Effector memory CD8-positive, alpha-beta T cell (primary cell): ENCODE results near the gene MBTD1.
A peak's percentile ranks its signal among the peaks of the same experiment; 100 is the strongest.
"Not testable (repeated sequence)": the region's sequence is repeated elsewhere in the genome, so short reads cannot be mapped to it uniquely, and the experiment has no call there.

ENCODE experiments used
- ATAC-seq: fragments of 150-1000 bp; cut with Tn5 transposase; replicated peaks from 2 replicates; pipeline ENCODE4 v1.10.0; 2021; ENCODE audit warnings: mild to moderate bottlenecking, moderate library complexity
- DNase-seq, 3 experiments: peaks; one replicate each; pipeline ENCODE4 v3.0.0; 2021
- H3K27ac Mint-ChIP-seq, 2 donors: one replicate each; pipeline ENCODE4 v1.8.0; 2022; ENCODE audit warnings: mild to moderate bottlenecking in 2 of 2, mixed read lengths in 2 of 2, moderate library complexity in 2 of 2
- H3K27me3 Mint-ChIP-seq, 2 donors: one replicate each; pipeline ENCODE4 v1.8.0; 2022; ENCODE audit warnings: mixed read lengths in 2 of 2
- H3K36me3 Mint-ChIP-seq: one replicate; pipeline ENCODE4 v1.8.0; 2022; ENCODE audit warnings: mild to moderate bottlenecking, moderate library complexity, mixed read lengths; ENCODE audit not compliant: insufficient read depth
- H3K4me1 Mint-ChIP-seq, 2 donors: one replicate each; pipeline ENCODE4 v1.8.0; 2022; ENCODE audit warnings: low read depth in 2 of 2, mixed read lengths in 2 of 2
- H3K4me3 Mint-ChIP-seq, 2 donors: one replicate each; pipeline ENCODE4 v1.8.0; 2022; ENCODE audit warnings: mild to moderate bottlenecking in 2 of 2, mixed read lengths in 2 of 2, moderate library complexity in 2 of 2
- H3K9me3 Mint-ChIP-seq, 2 donors: one replicate each; pipeline ENCODE4 v1.8.0; 2022; ENCODE audit warnings: mixed read lengths in 2 of 2
- total RNA-seq, 9 experiments: gene quantifications; one replicate each; lab custom pipeline; 2026; lab: John Stamatoyannopoulos, UW

The MBTD1 gene
- 22.2 to 78.7 (median 37.2) reads per million in 9 experiments for total RNA-seq

DNA sequence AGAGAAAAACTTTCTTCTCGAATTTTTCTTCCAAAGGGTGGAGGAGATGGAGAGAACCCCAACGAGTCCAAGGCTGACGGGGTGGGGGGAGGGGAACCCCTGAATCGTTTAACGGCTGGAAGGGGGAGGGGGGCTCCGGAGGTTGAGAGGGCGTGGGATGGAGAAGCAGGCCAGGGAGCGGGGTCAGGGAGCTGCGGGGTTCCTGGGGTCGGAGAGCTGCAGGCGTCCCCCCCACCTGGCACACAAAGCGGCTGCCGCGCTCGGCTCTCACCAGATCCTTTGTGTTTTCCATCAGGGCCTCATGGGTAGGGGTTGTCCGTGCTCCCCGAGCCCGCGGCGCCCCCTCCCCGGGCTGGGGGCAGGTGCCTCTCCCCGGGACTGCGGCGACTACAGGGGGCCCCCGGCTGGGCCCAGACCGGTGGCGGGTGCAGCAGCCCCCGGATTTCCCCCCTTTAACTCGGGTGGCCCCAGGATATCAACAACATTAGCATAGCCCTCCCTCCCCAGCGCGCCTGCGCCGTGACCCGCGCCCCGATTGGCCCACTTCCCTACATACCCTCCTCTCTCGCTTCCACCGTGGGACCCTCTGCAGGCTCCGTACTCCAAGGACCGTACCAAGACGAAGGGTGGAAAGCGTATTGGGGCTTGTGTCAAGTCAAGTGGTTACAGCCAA lies at the start of gene MBTD1:
TSS of gene MBTD1 (minus strand) at position 486 of the 673 bp plus-strand sequence. CDS start 34,888 bp downstream, outside the sequence.
- Mint-ChIP-seq H3K27me3 (no peaks in the 10 kb centered on the region), H3K4me3 (peak within 1 kb of the TSS; percentile 82 to 88), H3K9me3 (no peaks in the 10 kb centered on the region), H3K36me3 (peaks cover 54% of the 10 kb centered on the region), H3K4me1 (peaks cover 30 to 59% of the 10 kb centered on the region in 2 donors), H3K27ac (peak within 1 kb of the TSS; percentile 96 to 98)
- DNase-seq (peak in 2 of 3 experiments; percentile 93 to 95), ATAC-seq (peak; percentile 82)

GRCh38 chr17:51305182-51305581 lies 45.3 kb upstream of the MBTD1 start:
- Mint-ChIP-seq H3K9me3 (peaks cover 10 to 17% of the 10 kb centered on the region in 2 donors), H3K27me3 (peaks cover 19 to 24% of the 10 kb centered on the region in 2 donors), H3K36me3 (no peaks in the 10 kb centered on the region), H3K27ac (peak overlapping the region in 1 of 2 donors; percentile 77), H3K4me3 (peak overlapping the region in 1 of 2 donors; percentile 29), H3K4me1 (no peaks in the 10 kb centered on the region)
- ATAC-seq (peak; percentile 67), DNase-seq (peak in 1 of 3 experiments; percentile 1)

DNA sequence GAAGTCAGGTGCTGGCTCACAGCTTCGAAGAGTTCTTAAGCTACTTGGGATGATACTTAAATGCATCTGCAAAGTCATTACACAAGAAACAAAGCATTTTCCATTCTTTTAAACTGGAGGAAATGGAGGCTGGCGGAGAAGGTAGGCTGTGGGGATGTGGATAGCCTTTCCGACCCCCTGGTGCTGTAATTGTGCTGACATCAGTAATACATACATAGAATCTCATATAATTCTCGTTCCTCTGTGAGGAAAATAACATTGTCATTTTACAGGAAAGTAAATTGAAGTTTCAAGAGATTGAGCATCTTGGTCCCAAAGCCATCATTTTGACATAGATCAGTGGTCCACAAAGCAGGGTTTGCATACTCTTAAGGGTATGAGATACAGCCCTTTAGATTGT lies 40.0 kb upstream of the MBTD1 start:
- Mint-ChIP-seq H3K4me3 (no peak overlapping the region), H3K27ac (no peak overlapping the region), H3K4me1 (peaks cover 4 to 11% of the 10 kb centered on the region in 2 donors), H3K9me3 (no peaks in the 10 kb centered on the region), H3K36me3 (peaks cover 8% of the 10 kb centered on the region), H3K27me3 (no peaks in the 10 kb centered on the region)
- ATAC-seq: no peak
- DNase-seq: no peak

DNA sequence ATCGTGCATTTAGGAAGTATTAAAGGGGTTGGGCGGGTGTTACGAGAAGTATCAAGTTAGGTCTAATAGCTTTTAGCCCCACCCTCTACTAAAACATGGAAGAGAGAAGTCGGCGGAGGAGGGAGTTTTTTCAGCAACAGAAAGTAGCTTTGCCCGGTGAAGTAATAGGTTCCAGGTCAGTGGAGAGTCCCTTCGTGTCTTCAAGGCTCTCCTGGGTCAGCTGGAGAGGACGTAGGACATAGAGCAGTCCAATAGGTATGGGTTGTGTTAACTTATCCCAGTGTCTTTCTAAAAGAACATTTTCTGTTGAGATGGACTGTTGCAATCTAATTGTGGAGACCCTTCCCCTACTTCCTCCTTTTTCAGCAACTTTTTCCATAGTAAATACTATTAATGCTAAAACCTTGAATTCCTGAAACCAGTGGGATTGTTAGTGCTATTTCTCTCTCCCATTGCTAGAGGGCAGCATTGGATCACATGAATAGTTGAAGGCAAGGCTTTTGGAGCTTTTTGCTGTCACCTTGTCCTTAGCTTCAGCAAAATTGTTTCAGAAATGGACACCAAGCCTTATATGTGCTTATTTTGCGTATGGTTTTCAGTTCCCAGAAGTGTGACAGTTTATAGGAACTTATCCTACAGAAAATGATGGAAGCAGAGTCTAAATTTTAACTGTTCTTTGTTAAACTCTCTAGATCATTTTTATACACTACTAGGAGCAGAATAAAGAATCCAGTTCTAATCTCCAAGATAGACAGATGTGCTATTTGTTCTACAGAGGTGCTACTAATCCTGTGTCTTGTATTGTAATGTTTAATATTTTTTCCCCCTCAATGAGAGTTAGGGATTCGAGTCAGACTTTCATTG lies 38.9 kb upstream of the MBTD1 start:
- Mint-ChIP-seq H3K4me1 (peaks cover 4 to 11% of the 10 kb centered on the region in 2 donors), H3K4me3 (no peak overlapping the region), H3K36me3 (peaks cover 8% of the 10 kb centered on the region), H3K9me3 (no peaks in the 10 kb centered on the region), H3K27ac (no peak overlapping the region), H3K27me3 (no peaks in the 10 kb centered on the region)
- ATAC-seq: no peak
- no peak for DNase-seq

GRCh38 chr17:51294338-51294737 lies 34.5 kb upstream of the MBTD1 start:
- not testable (repeated sequence) for H3K4me3 Mint-ChIP-seq, DNase-seq, H3K27ac Mint-ChIP-seq, H3K27me3 Mint-ChIP-seq, ATAC-seq, H3K9me3 Mint-ChIP-seq
- Mint-ChIP-seq H3K4me1 (peaks cover 7 to 16% of the 10 kb centered on the region in 2 donors), H3K36me3 (peaks cover 40% of the 10 kb centered on the region)

- Mint-ChIP-seq H3K4me3 (no peak overlapping the region), H3K36me3 (peaks cover 71% of the 10 kb centered on the region), H3K27me3 (no peaks in the 10 kb centered on the region), H3K27ac (peak overlapping the region in 1 of 2 donors; percentile 49), H3K4me1 (peaks cover 8 to 13% of the 10 kb centered on the region in 2 donors), H3K9me3 (no peaks in the 10 kb centered on the region)
- DNase-seq (no peak), ATAC-seq (no peak)
Measured at GRCh38 chr17:51289696-51290111, 29.9 kb upstream of the MBTD1 start.

- Mint-ChIP-seq H3K27ac (peak overlapping the region in 1 of 2 donors; percentile 3), H3K36me3 (peaks cover 78% of the 10 kb centered on the region), H3K4me1 (peaks cover 8 to 13% of the 10 kb centered on the region in 2 donors), H3K27me3 (no peaks in the 10 kb centered on the region), H3K4me3 (no peak overlapping the region), H3K9me3 (no peaks in the 10 kb centered on the region)
- DNase-seq: no peak
- no peak for ATAC-seq
Measured at GRCh38 chr17:51287412-51287811, 27.6 kb upstream of the MBTD1 start.

- ATAC-seq: no peak
- H3K27me3 Mint-ChIP-seq: no peaks in the 10 kb centered on the region
- peaks cover 88% of the 10 kb centered on the region for H3K36me3 Mint-ChIP-seq
- no peak overlapping the region for H3K27ac Mint-ChIP-seq
- H3K4me1 Mint-ChIP-seq: peaks cover 4 to 8% of the 10 kb centered on the region in 2 donors
- no peak overlapping the region for H3K4me3 Mint-ChIP-seq
- no peaks in the 10 kb centered on the region for H3K9me3 Mint-ChIP-seq
- no peak for DNase-seq
Measured at GRCh38 chr17:51279183-51279582, 19.3 kb upstream of the MBTD1 start.

- DNase-seq: no peak
- no peaks in the 10 kb centered on the region for H3K27me3 Mint-ChIP-seq
Measured at GRCh38 chr17:51275381-51275780, 15.5 kb upstream of the MBTD1 start.

GRCh38 chr17:51272812-51273211 lies 13.0 kb upstream of the MBTD1 start:
- Mint-ChIP-seq H3K4me3 (no peak overlapping the region), H3K27ac (no peak overlapping the region), H3K36me3 (peaks cover 99% of the 10 kb centered on the region), H3K4me1 (peaks cover 9 to 32% of the 10 kb centered on the region in 2 donors), H3K9me3 (no peaks in the 10 kb centered on the region), H3K27me3 (no peaks in the 10 kb centered on the region)
- ATAC-seq (no peak), DNase-seq (no peak)

More at GRCh38 chr17:51275381-51275780, 15.5 kb upstream of the MBTD1 start:
- no peaks in the 10 kb centered on the region for H3K9me3 Mint-ChIP-seq
- H3K4me1 Mint-ChIP-seq: peaks cover 10 to 24% of the 10 kb centered on the region in 2 donors
- H3K27ac Mint-ChIP-seq: no peak overlapping the region
- H3K36me3 Mint-ChIP-seq: peaks cover 95% of the 10 kb centered on the region
- no peak for ATAC-seq
- H3K4me3 Mint-ChIP-seq: no peak overlapping the region

- H3K27ac Mint-ChIP-seq: no peak overlapping the region
- peaks cover 99% of the 10 kb centered on the region for H3K36me3 Mint-ChIP-seq
- peaks cover 7 to 37% of the 10 kb centered on the region in 2 donors for H3K4me1 Mint-ChIP-seq
Measured at GRCh38 chr17:51270636-51271035, 10.8 kb upstream of the MBTD1 start.

GRCh38 chr17:51269991-51270390 lies 10.1 kb upstream of the MBTD1 start:
- H3K4me1 Mint-ChIP-seq: peaks cover 7 to 37% of the 10 kb centered on the region in 2 donors

More at GRCh38 chr17:51270636-51271035, 10.8 kb upstream of the MBTD1 start:
- no peak for ATAC-seq
- DNase-seq: no peak
- H3K4me3 Mint-ChIP-seq: no peak overlapping the region
- no peaks in the 10 kb centered on the region for H3K27me3 Mint-ChIP-seq
- H3K9me3 Mint-ChIP-seq: no peaks in the 10 kb centered on the region

DNA sequence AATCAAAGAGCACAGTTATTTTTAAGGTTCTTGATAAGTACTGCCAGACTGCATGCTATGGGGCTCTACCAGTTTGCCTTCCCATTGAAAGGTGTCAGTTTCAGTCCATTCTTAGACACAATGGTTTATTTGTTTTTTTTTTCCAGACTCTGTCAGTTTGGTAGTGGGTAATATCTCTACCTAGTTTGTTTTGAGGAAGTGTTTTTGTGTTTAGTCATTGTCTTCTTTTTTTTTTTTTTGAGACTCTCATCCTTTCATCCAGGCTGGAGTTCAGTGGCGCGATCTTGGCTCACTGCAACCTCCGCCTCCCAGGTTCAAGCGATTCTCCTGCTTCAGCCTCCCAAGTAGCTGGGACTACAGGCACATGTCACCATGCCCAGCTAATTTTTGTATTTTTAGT lies 4.6 kb upstream of the MBTD1 start:
- peaks cover 20 to 38% of the 10 kb centered on the region in 2 donors for H3K4me1 Mint-ChIP-seq
- not testable (repeated sequence) for H3K4me3 Mint-ChIP-seq

More at GRCh38 chr17:51269991-51270390, 10.1 kb upstream of the MBTD1 start:
- H3K27ac Mint-ChIP-seq: no peak overlapping the region
- H3K4me3 Mint-ChIP-seq: no peak overlapping the region
- DNase-seq: no peak
- H3K36me3 Mint-ChIP-seq: peaks cover 99% of the 10 kb centered on the region
- no peaks in the 10 kb centered on the region for H3K9me3 Mint-ChIP-seq
- ATAC-seq: no peak
- H3K27me3 Mint-ChIP-seq: no peaks in the 10 kb centered on the region

More for the DNA sequence above, 4.6 kb upstream of the MBTD1 start:
- not testable (repeated sequence) for ATAC-seq, DNase-seq, H3K27me3 Mint-ChIP-seq, H3K27ac Mint-ChIP-seq, H3K9me3 Mint-ChIP-seq
- H3K36me3 Mint-ChIP-seq: peaks cover 80% of the 10 kb centered on the region
